Stimulated activated CD8-positive, alpha-beta memory T cell treated with anti-CD3 and anti-CD28 coated beads, Interleukin-2, amount 100 ng/mL, for 48 hours (primary cell): ENCODE data around the gene ANKRD52.
"Not testable (repeated sequence)": the region's sequence is repeated elsewhere in the genome, so short reads cannot be mapped to it uniquely, and the experiment has no call there.

Experiments
- DNase-seq, 2 donors: peaks; one replicate each; pipeline ENCODE4 v3.0.0-alpha.2; 2020; ENCODE audit warnings: low read depth in 2 of 2

ANKRD52 gene

DNA sequence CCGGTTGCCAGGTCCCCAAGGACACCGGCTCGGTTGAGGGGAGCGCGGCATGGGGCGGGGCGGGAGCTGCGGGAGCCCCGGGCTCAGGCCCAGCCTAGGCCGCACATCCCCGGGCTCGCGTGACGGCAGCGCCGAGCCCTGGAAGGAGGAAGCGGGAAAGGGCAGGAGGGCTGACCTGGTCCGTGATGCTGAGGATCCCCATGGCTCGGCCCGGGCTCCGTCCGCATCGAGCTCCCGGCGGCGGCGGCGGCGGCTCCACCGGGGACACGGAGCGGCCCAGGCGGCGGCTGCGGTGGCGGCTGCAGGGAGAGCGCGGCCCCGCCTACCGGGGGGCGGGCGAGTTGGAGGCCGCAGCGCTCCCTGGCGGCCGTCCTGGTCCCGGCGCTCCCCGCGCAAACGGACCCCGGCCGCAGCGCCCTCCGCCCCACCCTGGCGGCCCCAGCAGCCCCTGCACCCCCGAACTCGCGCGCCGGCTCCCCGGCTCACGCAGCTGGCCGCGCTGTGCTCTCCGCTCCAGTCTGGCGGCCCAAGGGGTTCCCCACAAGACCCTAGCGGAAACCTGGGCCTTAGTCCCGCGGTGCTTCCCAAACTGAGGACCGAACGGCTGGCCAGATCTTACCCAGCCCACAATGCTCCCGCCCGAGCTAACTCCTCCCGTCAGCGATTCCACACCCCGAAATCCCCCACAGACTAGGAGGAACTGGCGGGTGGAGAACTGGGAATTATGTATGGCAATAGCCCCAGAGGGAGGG lies at the start of gene ANKRD52:
ANKRD52 (minus strand) TSS at position 317 of the 752 bp plus-strand sequence; CDS start at position 202, 115 bp downstream.
- DNase-seq, result peak; percentile 66 to 77

DNA sequence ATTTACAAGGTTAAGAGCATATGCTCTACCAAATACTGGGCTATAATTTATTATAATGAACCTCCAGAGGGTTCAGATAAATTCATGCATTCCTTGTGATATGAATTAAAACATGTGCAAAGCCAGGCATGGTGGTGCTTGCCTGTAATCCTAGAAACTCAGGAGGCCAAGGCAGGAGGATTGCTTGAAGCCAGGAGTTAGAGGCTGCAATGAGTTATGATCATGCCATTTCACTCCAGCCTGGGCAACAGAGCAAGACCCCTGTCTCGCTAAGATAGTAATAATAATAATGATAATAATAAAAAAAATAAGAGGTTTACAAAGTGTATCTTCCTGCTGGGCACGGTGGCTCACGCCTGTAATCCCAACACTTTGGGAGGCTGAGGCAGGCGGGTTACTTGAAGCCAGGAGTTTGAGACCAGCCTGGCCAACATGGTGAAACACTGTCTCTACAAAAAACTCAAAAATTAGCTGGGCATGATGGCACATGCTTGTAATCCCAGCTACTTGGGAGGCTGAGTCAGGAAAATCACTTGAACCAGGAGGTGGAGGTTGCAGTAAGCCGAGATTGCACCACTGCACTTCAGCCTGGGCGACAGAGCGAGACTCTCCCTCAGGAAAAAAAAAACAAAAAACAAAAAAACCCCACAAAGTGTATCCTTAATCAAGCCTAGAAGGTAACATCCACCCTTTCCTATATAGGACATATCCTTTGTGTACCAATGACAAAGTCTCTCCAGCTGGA lies 49.2 kb upstream of the ANKRD52 start:
- no peak for DNase-seq

DNA sequence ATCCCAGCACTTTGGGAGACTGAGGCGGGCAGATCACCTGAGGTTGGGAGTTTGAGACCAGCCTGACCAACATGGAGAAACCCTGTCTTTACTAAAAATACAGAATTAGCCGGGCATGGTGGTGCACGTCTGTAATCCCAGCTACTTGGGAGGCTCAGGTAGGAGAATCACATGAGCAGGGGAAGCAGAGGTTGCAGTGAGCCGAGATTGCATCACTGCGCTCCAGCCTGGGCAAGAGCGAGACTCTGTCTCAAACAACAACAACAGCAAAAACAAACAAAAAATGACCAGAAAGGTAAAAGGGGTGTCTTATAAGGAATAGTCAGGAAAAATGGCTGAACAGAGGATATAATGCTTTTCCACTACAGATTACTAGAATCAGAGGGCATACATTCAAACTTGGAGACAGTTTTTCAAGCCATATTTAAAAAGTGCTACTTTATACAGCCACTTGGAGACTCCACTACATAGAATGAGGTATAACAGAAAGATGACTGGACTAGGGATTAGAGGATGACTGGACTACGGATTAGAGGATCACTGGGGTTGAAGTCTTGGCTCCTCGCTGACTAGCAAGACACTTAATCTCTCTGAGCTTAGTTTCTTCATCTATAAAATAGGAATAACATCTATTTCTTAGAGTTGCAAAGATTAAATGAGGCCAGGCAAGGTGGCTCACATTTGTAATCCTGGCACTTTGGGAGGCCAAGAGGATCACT lies 46.8 kb upstream of the ANKRD52 start:
- DNase-seq, result no peak

DNA sequence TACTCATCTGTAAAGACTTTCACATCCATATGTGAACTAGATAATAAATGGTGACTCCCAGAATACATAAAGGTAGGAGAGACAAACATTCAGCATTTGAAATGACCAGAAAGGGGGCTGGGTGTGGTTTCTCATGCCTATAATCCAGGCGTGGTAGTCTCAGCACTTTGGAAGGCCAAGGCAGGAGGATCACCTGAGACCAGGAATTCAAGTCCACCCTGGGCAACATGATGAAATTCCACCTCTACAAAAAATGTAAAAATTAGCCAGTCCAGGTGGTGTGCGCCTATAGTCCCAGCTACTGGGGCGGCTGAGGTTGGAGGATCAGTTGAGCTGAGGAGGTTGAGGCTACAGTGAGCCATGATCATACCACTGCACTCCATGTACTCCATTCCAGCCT lies 46.1 kb upstream of the ANKRD52 start:
- DNase-seq, result no peak

DNA sequence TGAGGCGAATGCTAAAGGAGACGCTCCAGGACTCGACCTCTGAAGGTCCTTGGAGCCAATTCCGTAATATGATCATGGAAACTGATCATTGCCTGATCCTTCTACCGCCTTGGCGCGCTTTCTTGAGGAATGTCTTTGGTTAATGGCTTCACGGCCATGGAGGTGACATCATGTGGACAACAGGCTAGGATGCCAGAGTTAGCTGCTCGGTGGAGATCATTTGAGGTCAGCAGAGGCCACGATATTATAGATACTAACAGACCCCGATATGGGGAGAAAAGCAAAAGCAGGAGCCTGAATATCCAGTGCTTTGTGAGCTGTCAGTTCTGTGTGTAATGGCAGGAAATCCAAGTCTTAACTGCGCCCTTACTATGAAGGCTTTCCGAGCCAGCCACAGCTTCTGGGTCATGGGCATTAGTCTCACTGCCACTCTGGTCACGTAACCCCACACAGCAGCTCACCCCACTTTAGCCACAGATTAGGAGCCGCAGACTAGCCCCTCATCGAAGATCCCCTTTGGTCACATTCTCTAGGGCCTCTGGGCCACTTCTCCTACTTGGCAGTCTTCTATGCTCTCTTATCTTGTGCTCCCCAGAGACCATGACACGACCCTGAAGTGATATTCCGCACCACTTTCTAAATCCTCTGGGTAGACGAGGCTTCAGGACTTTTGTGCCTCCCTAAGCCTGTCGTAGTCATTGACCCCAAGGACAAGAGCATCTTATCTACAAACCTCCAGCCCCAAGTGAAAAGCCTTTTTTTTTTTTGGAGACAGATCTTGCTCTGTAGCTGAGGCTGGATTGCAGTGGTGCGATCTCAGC lies 42.7 kb upstream of the ANKRD52 start:
- DNase-seq, result no peak

DNA sequence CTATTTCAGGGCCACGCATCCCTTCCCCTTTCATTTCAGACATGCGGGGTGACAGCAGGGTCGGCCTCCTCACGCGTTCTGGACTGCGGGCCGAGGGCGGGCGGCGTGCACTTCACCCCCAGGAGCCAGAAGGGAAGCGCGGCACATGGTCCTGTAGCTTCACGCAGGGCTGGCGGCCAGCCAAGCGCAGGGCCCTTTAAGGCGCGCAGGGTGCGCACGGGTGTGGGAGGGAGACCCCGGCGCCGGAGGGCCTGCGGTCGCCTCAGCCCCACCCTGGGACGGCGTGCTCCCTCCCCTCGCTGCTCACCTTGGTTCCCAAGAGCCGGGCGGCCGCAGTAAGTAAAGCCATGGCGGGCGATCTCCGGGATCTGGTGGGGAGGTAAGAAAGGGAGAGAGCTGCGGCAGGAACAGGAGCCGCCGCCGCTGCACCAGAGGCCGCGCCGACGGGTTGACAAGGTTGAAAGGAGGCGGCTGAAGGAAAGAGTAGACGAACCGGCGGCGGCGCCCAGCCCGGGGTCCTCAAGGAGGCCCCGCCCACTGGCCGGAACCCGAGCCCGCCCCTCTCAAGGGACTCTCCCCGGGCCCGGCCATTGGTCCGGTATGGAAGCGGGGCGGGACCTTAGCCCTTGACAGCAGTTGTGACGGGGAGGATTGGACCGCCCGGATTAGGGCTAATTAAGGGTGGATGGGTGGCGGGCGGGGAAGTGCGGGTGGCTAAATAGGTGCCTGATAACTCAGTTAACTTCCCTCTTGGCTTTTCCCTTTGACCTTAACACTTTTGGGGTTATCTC lies 41.9 kb upstream of the ANKRD52 start, which contains the start of gene CS:
CS (minus strand) TSS at position 478 of the 791 bp plus-strand sequence; CDS start at position 349, 129 bp downstream.
- DNase-seq, result peak; percentile 97 to 99

DNA sequence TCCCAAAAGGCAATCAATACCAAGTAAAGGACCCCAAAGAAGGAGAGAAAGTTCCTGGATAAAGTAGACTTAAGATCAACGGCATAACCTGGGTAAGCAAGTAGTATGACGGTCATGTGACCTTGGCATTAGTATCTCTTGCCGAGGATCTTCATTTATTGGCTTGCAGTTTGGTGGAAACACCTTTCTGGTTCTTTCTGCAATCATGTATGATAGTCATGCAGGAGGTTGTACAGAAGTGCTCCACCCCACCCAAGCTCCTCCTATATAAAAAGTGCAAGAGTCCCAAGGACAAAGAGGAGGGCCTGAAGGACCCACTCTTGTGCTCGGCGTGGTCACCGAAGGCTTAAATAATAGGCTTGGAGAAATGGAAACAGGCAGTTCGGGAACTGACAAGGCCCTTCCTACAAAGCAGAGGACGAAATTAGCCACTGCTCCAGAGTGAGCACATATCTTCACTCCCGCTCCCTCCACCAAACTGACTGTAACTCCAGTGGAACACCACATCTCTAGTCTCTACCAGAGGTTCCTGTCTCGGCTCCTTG lies 41.2 kb upstream of the ANKRD52 start:
- DNase-seq, result no peak

DNA sequence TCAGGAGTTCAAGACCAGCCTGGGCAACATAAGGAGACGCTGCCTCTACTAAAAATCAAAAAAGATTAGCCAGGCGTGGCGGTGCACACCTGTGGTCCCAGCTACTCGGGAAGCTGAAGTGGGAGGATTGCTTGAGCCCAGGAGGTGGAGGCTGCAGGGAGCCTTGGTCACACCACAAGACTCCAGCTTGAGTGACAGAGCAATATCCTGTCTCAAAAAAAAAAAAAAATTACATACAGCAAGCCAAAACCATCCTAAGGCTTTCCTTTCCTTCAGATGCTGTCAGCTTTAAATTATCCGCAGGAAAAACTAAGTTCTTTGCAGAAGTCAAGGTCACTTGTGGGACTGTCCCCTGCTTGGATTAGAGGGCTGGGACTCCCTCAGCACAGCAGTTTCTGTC lies 40.6 kb upstream of the ANKRD52 start:
- no peak for DNase-seq

DNA sequence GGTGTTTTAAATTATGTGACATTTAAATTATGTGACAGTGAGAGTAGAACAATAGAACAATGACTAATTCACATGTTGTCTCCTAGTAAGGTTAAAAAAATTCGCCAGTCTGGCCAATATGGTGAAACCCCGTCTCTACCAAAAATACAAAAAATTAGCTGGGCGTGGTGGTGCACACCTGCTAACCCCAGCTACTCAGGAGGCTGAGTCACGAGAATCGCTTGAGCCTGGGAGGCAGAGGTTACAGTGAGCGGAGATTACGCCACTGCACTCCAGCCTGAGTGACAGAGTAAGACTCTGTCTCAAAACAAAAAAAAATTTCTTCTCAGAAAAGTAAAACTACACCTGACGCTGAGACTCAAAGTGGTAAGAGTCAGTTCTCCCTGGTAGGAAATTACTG lies 39.2 kb upstream of the ANKRD52 start:
- no peak for DNase-seq

DNA sequence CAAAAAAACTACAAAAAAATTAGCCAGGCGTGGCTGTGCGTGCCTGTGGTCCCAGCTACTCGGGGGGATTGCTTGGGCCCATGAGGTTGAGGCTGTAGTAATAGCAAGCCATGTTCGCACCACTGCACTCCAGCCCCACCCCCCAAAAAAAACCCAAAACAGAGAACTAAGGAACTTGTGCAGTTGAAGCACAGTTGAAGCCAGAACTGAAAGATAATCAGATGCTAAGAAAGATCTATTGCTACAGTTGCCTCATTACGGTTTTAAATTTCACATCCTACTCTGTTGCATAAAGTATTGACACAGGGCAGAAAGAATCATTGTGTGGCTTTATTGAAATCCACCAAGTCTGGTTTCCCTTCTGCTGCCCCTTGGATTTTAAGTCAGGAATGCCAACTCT lies 38.1 kb upstream of the ANKRD52 start:
- DNase-seq, result no peak

DNA sequence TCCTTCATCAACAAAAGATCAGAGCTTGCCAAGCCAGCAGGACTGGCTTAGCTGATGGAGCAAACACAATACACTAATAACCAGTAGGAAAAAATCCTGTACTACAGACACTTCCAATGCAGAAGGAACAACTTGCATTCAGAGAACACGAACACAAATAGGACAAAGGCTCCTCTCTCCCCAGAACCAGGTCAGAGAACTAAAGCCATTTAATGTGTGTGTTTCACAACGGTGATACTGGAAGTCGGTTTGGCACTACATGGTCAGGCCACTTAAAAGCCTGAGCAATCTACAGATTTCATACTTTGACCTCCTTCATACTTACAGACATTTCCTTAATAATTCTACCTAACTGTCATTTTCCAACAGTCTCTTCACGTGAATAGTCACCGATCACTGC lies 35.6 kb upstream of the ANKRD52 start:
- no peak for DNase-seq

DNA sequence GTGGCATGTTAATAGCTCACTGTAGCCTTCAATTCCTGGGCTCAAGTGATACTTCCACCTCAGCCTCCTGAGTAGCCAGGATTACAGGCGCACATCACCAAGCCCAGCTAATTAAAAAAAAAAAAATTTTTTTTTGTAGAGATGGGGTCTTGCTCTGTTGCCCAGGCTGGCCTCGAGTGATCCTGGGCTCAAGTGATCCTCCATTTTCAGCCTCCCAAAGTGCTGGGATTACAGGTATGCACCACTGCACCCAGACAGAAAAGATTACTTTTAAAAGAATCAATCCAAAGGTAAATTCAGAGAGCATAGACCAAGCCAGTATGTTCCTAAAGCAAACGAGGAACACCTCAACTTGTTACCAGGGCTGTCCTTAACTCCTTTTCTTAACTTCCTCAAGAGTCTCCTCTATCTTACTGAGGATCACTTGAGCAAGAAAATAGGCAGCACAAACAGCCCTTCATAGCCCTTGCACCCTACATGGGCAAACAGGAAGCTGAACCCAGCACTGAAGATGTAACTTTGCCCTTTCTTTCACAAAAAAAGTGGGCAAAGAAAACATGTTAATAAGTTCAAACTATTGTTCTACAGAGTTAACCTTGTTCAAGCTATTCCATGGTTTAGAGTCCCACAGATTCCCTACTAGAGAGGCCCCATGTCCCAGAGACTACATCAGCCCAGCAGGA lies 30.7 kb upstream of the ANKRD52 start:
- no peak for DNase-seq

DNA sequence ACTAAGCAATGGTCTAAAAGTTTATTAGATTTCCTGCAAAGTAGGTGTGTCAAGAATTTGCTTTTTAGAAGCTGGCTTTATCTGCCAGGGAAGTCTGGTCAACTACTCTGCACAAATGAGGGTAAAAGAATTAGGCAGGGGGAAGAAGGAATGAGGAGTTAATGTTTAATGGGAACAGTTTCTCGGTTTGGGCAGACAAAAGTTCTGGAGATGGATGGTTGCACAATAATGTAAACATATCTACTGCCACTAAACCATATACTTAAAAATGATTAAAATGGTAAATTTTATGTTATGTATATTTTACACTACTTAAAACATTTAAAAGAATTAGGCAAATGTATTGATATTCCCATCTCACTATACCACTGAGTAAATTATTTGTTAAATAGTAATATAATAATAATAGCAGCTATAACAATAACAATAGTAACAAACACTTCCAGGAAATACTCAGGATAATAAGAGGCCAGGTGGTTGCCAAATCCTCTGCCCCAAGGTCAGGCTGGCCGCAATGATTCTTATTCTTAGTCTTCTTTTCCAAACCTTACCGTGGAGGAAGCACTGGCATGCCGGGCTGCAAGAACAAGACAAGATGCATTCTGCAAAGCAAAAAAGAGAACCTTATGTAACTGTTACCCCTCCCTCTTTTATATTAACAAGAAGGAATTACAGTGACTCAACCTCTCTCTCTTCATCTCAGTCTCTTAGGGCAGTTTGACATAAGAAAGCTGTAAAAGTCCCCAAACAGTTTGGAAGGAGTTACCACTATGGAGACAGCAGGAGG lies 28.1 kb upstream of the ANKRD52 start:
- no peak for DNase-seq

DNA sequence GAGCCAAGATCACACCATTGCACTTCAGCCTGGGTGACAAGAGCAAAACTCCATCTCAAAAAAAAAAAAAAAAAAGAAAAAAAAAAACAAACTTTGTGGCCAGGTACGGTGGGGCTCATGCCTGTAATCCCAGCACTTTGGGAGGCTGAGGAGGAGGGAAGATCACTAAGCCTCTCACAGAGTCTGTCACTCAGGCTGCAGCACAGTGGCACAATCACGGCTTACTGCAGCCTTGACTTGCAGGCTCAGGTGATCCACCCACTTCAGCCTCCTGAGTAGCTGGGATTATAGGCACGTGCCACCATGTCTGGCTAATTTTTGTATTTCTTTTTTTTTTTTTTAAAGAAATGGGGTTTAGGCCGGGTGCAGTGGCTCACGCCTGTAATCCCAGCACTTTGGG lies 26.1 kb upstream of the ANKRD52 start:
- DNase-seq, result not testable (repeated sequence)

DNA sequence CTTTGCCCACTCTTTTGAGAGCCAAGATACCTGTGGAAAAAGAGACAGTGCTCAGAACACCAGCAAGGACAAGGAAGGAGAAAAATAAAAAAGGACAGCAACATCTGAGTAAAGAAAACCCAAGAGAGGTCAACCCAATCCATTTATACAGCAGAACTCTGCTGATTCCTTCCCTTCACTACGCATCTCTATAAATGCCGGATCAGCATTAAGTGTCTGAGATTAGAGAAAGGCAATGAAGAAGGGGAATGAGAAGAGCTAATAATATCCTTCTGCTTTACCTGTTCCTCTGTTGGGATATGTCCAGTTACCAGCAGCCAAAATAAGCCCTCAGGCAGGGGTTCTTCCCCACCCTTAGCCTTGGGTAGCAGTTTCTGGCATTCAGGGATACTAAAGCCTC lies 24.4 kb upstream of the ANKRD52 start:
- no peak for DNase-seq

DNA sequence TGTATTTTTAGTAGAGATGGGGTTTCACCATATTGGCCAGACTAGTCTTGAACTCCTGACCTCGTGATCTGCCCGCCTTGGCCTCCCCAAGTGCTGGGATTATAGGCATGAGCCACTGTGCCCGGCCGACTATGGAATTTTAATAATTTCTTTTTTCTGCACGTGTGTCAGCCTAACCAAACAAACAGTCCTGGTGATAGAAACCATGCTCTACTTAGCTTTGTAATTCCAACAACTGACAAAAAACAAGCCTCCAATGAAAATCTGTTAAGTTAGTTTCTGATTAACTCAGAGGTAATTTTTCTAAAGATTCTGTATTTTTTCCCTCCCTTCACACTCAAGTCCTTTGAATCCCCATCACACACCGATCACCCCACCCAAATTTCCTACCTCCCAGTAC lies 23.8 kb upstream of the ANKRD52 start:
- no peak for DNase-seq

DNA sequence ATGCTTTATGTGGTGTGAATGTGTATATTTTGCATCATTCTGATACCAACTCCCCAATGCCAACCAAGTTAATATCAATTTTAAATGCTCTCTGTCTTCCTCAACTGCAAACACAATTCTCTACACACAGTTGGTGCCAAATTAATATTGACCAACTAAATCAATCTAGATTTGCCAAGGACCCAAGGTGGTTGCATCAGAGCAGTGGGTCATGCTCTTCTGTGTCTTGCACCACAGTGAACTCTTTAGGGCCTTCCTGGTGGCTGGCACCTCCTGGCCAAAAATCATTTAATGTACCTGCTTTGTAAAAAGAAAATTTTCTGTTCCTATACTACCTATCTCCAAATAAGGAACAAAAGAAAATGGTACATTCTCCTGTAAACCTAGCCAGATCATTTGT lies 22.7 kb upstream of the ANKRD52 start:
- DNase-seq, result no peak

DNA sequence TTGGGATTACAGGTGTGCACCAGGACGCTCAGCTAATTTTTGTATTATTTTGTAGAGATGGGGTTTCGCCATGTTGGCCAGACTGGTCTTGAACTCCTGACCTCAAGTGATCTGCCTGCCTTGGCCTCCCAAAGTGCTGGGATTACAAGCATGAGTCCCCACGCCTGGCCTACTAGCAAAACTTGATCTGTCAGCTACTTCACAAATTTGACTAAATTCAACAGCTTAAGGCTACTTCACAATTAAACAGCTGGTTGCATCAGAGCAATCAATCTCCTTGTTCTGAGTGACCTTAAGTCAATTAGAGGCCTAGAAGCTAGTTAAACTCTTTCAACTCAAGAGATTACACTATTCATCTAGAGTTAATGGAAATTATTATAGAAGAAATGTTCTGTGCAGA lies 20.7 kb upstream of the ANKRD52 start:
- no peak for DNase-seq

DNA sequence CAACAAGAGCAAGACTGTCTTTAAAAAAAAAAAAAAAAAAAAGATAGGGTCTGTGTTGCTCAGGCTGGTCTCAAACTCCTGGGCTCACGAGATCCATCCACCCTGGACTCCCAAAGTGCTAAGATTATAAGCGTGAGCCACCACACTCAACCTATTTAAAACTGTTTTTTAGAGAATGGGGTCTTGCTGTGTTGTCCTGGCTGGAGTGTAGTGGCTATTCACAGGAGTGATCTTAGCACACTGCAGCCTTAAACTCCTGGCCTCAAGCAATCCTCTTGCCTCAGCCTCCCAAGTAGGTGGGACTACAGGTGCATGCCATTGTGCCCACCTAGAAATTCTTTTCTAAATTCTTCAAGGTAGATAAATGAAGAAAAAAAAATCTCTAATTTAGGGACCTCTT lies 16.1 kb upstream of the ANKRD52 start:
- no peak for DNase-seq
